ENCODE measurements around the gene CHD5.
A peak's percentile ranks its signal among the peaks of the same experiment; 100 is the strongest.

CHD5 gene

GRCh38 chr1:6209661-6210580 is 29.8 kb upstream of the CHD5 start:
- Histone ChIP-seq H3K4me2 (ENCODE audit: low read length) (peak overlapping the region; percentile 65), H2BK5ac (ENCODE audit: low read depth, low read length, poor library complexity) (no peak overlapping the region), H3K79me1 (ENCODE audit: low read length) (peaks cover 5% of the 10 kb centered on the region), H3K4ac (ENCODE audit: low read depth, low read length) (no peak overlapping the region), H2AFZ (ENCODE audit: insufficient read depth, low read length, poor library complexity) (no peak overlapping the region), H3K9ac (ENCODE audit: low read length) (no peak overlapping the region), H2BK12ac (ENCODE audit: low read length) (no peak overlapping the region), H3K4me1 (ENCODE audit: control insufficient read depth in 1 of 2, insufficient read depth in 2 of 2, low read length in 2 of 2) (peaks cover 11 to 20% of the 10 kb centered on the region in 2 experiments), H4K8ac (ENCODE audit: low read depth, low read length) (no peak overlapping the region), H3K36me3 (ENCODE audit: control insufficient read depth in 1 of 2, insufficient read depth in 2 of 2, low read length in 2 of 2) (peaks cover 0 to 4% of the 10 kb centered on the region in 2 experiments), H3K4me3 (ENCODE audit: low read depth, low read length) (no peak overlapping the region), H3K23ac (ENCODE audit: low read length) (no peak overlapping the region), H4K91ac (ENCODE audit: low read depth, low read length) (no peak overlapping the region), H3K9me3 (ENCODE audit: insufficient read depth, low read depth, low read length) (peaks cover 18% of the 10 kb centered on the region), H2AK5ac (ENCODE audit: low read length) (no peak overlapping the region), H3K14ac (ENCODE audit: low read length) (no peak overlapping the region), H3K27ac (ENCODE audit: low read depth, low read length) (no peak overlapping the region), H4K12ac (ENCODE audit: low read depth, low read length) (no peak overlapping the region), H3K27me3 (ENCODE audit: insufficient read depth, low read length) (peaks cover 18% of the 10 kb centered on the region), H2BK120ac (ENCODE audit: insufficient read depth, low read length, poor library complexity) (no peak overlapping the region), H3K18ac (ENCODE audit: low read length) (no peak overlapping the region), H3K79me2 (ENCODE audit: control insufficient read depth, insufficient read depth, low read length, poor library complexity) (peaks cover 2% of the 10 kb centered on the region)
- no CpG with 5 or more reads among the region's 17 CpGs for WGBS (ENCODE audit: extremely low coverage, insufficient coverage, insufficient read length)
- DNase-seq, result no peak

- peak overlapping the region; percentile 59 for H3K4me3 ChIP-seq (ENCODE audit: low read depth, low read length)
- no peak overlapping the region for H2AK5ac ChIP-seq (ENCODE audit: low read length)
- no peak overlapping the region for H2BK120ac ChIP-seq (ENCODE audit: insufficient read depth, low read length, poor library complexity)
- no peak overlapping the region for H3K14ac ChIP-seq (ENCODE audit: low read length)
- H3K79me2 ChIP-seq (ENCODE audit: control insufficient read depth, insufficient read depth, low read length, poor library complexity), result peaks cover 2% of the 10 kb centered on the region
- no peak overlapping the region for H4K12ac ChIP-seq (ENCODE audit: low read depth, low read length)
- H3K4me1 ChIP-seq (ENCODE audit: control insufficient read depth in 1 of 2, insufficient read depth in 2 of 2, low read length in 2 of 2), result peaks cover 13 to 20% of the 10 kb centered on the region in 2 experiments
- no peak overlapping the region for H3K4ac ChIP-seq (ENCODE audit: low read depth, low read length)
- peak overlapping the region; percentile 17 for H4K8ac ChIP-seq (ENCODE audit: low read depth, low read length)
- H3K36me3 ChIP-seq (ENCODE audit: control insufficient read depth in 1 of 2, insufficient read depth in 2 of 2, low read length in 2 of 2), result peaks cover 0 to 4% of the 10 kb centered on the region in 2 experiments
- H3K4me2 ChIP-seq (ENCODE audit: low read length), result peak overlapping the region; percentile 65
- DNase-seq, result peak in 1 of 2 donors; percentile 75
- H3K27ac ChIP-seq (ENCODE audit: low read depth, low read length), result no peak overlapping the region
- no peak overlapping the region for H2BK5ac ChIP-seq (ENCODE audit: low read depth, low read length, poor library complexity)
- H4K91ac ChIP-seq (ENCODE audit: low read depth, low read length), result no peak overlapping the region
- no peak overlapping the region for H3K9ac ChIP-seq (ENCODE audit: low read length)
- WGBS (ENCODE audit: extremely low coverage, insufficient coverage, insufficient read length), result no CpG with 5 or more reads among the region's 99 CpGs
- no peak overlapping the region for H2AFZ ChIP-seq (ENCODE audit: insufficient read depth, low read length, poor library complexity)
- H3K23ac ChIP-seq (ENCODE audit: low read length), result no peak overlapping the region
- peaks cover 20% of the 10 kb centered on the region for H3K9me3 ChIP-seq (ENCODE audit: insufficient read depth, low read depth, low read length)
- H2BK12ac ChIP-seq (ENCODE audit: low read length), result no peak overlapping the region
- peaks cover 5% of the 10 kb centered on the region for H3K79me1 ChIP-seq (ENCODE audit: low read length)
- H3K18ac ChIP-seq (ENCODE audit: low read length), result no peak overlapping the region
- H3K27me3 ChIP-seq (ENCODE audit: insufficient read depth, low read length), result peaks cover 18% of the 10 kb centered on the region
Measured at GRCh38 chr1:6208723-6209660, 28.9 kb upstream of the CHD5 start.

GRCh38 chr1:6207921-6208320 is 27.8 kb upstream of the CHD5 start:
- no peak overlapping the region for H2BK120ac ChIP-seq (ENCODE audit: insufficient read depth, low read length, poor library complexity)
- peaks cover 2% of the 10 kb centered on the region for H3K79me2 ChIP-seq (ENCODE audit: control insufficient read depth, insufficient read depth, low read length, poor library complexity)
- no peak overlapping the region for H2BK12ac ChIP-seq (ENCODE audit: low read length)
- no peak overlapping the region for H2AK5ac ChIP-seq (ENCODE audit: low read length)
- no peak overlapping the region for H3K18ac ChIP-seq (ENCODE audit: low read length)
- DNase-seq, result peak in 1 of 2 donors; percentile 17
- H3K4me3 ChIP-seq (ENCODE audit: low read depth, low read length), result no peak overlapping the region
- H3K14ac ChIP-seq (ENCODE audit: low read length), result no peak overlapping the region
- no peak overlapping the region for H4K12ac ChIP-seq (ENCODE audit: low read depth, low read length)
- no CpG with 5 or more reads among the region's 10 CpGs for WGBS (ENCODE audit: extremely low coverage, insufficient coverage, insufficient read length)
- no peak overlapping the region for H4K8ac ChIP-seq (ENCODE audit: low read depth, low read length)
- no peak overlapping the region for H2AFZ ChIP-seq (ENCODE audit: insufficient read depth, low read length, poor library complexity)
- H3K23ac ChIP-seq (ENCODE audit: low read length), result no peak overlapping the region
- H3K4ac ChIP-seq (ENCODE audit: low read depth, low read length), result no peak overlapping the region
- no peak overlapping the region for H3K27ac ChIP-seq (ENCODE audit: low read depth, low read length)
- H3K36me3 ChIP-seq (ENCODE audit: control insufficient read depth in 1 of 2, insufficient read depth in 2 of 2, low read length in 2 of 2), result peaks cover 0 to 4% of the 10 kb centered on the region in 2 experiments
- H3K79me1 ChIP-seq (ENCODE audit: low read length), result peaks cover 5% of the 10 kb centered on the region
- peaks cover 20% of the 10 kb centered on the region for H3K9me3 ChIP-seq (ENCODE audit: insufficient read depth, low read depth, low read length)
- H3K4me2 ChIP-seq (ENCODE audit: low read length), result no peak overlapping the region
- H3K9ac ChIP-seq (ENCODE audit: low read length), result no peak overlapping the region
- H4K91ac ChIP-seq (ENCODE audit: low read depth, low read length), result no peak overlapping the region
- peaks cover 18% of the 10 kb centered on the region for H3K27me3 ChIP-seq (ENCODE audit: insufficient read depth, low read length)
- peaks cover 13 to 20% of the 10 kb centered on the region in 2 experiments for H3K4me1 ChIP-seq (ENCODE audit: control insufficient read depth in 1 of 2, insufficient read depth in 2 of 2, low read length in 2 of 2)
- no peak overlapping the region for H2BK5ac ChIP-seq (ENCODE audit: low read depth, low read length, poor library complexity)

- H2BK120ac ChIP-seq (ENCODE audit: insufficient read depth, low read length, poor library complexity), result no peak overlapping the region
- H4K91ac ChIP-seq (ENCODE audit: low read depth, low read length), result no peak overlapping the region
- H3K27ac ChIP-seq (ENCODE audit: low read depth, low read length), result no peak overlapping the region
- peaks cover 5% of the 10 kb centered on the region for H3K79me1 ChIP-seq (ENCODE audit: low read length)
- H3K4ac ChIP-seq (ENCODE audit: low read depth, low read length), result no peak overlapping the region
- WGBS (ENCODE audit: extremely low coverage, insufficient coverage, insufficient read length), result no CpG with 5 or more reads among the region's 19 CpGs
- H3K14ac ChIP-seq (ENCODE audit: low read length), result no peak overlapping the region
- H2BK5ac ChIP-seq (ENCODE audit: low read depth, low read length, poor library complexity), result no peak overlapping the region
- H2AK5ac ChIP-seq (ENCODE audit: low read length), result no peak overlapping the region
- H3K4me2 ChIP-seq (ENCODE audit: low read length), result no peak overlapping the region
- peaks cover 18% of the 10 kb centered on the region for H3K27me3 ChIP-seq (ENCODE audit: insufficient read depth, low read length)
- no peak overlapping the region for H4K12ac ChIP-seq (ENCODE audit: low read depth, low read length)
- H3K9ac ChIP-seq (ENCODE audit: low read length), result no peak overlapping the region
- H3K36me3 ChIP-seq (ENCODE audit: control insufficient read depth in 1 of 2, insufficient read depth in 2 of 2, low read length in 2 of 2), result peaks cover 0 to 4% of the 10 kb centered on the region in 2 experiments
- no peak for DNase-seq
- H3K9me3 ChIP-seq (ENCODE audit: insufficient read depth, low read depth, low read length), result peaks cover 20% of the 10 kb centered on the region
- no peak overlapping the region for H2AFZ ChIP-seq (ENCODE audit: insufficient read depth, low read length, poor library complexity)
- no peak overlapping the region for H4K8ac ChIP-seq (ENCODE audit: low read depth, low read length)
- H3K4me3 ChIP-seq (ENCODE audit: low read depth, low read length), result no peak overlapping the region
- no peak overlapping the region for H2BK12ac ChIP-seq (ENCODE audit: low read length)
- no peak overlapping the region for H3K23ac ChIP-seq (ENCODE audit: low read length)
- peaks cover 2% of the 10 kb centered on the region for H3K79me2 ChIP-seq (ENCODE audit: control insufficient read depth, insufficient read depth, low read length, poor library complexity)
- peaks cover 13 to 20% of the 10 kb centered on the region in 2 experiments for H3K4me1 ChIP-seq (ENCODE audit: control insufficient read depth in 1 of 2, insufficient read depth in 2 of 2, low read length in 2 of 2)
- H3K18ac ChIP-seq (ENCODE audit: low read length), result no peak overlapping the region
Measured at GRCh38 chr1:6207075-6207885, 27.2 kb upstream of the CHD5 start.

All from trophoblast cell (in vitro differentiated cells and primary cell).